HG03469 (cell line): ENCODE data around the gene METTL16.

Experiments
- ATAC-seq: cut with Tn5 transposase; IDR thresholded peaks from one replicate; pipeline ENCODE4 v1.9.1; 2021; ENCODE audit warnings: mild to moderate bottlenecking, moderate library complexity, moderate number of reproducible peaks; ENCODE audit not compliant: unreplicated experiment

Gene METTL16

GRCh38 chr17:2368359-2368758, 143.3 kb downstream of the METTL16 start:
- ATAC-seq = no peak

- ATAC-seq = no peak
Measured at GRCh38 chr17:2366747-2367494, 144.8 kb downstream of the METTL16 start.
